Right lobe of liver (tissue), 6 donors: Measurements from ENCODE around the gene ROCK2. TPM values are rescaled to one million over a fixed set of nuclear protein-coding genes. Genes with fewer than 3 reads are reported as not detected.
A peak's percentile ranks its signal among the peaks of the same experiment; 100 is the strongest.

ENCODE experiments used
- ATAC-seq, 4 donors: fragments of 200-7000 bp; cut with Tn5 transposase; one replicate each; pipeline ENCODE4 v1.9.1; 2020; ENCODE audit warnings: mild to moderate bottlenecking in 4 of 4, moderate library complexity in 4 of 4
- DNase-seq, 3 donors: peaks; one replicate each; pipeline ENCODE4 v3.0.0-alpha.2; 2020
- H3K27ac ChIP-seq, 3 donors: fragments of 200-600 bp; one replicate each; pipeline ENCODE4 v1.8.0; 2022
- H3K27me3 ChIP-seq, 2 donors: fragments of 200-600 bp; one replicate each; pipeline ENCODE4 v1.8.0; 2022
- H3K36me3 ChIP-seq, 4 donors: fragments of 200-600 bp; sonication (generic) in 1 of 4; one replicate each; pipeline versions ENCODE4 v1.5.1 to v1.8.0; 2017 to 2022; ENCODE audit warnings: control low read depth in 1 of 4
- H3K4me1 ChIP-seq, 4 donors: fragments of 200-600 bp; sonication (generic) in 1 of 4; one replicate each; pipeline versions ENCODE4 v1.5.1 to v1.8.0; 2017 to 2022; ENCODE audit warnings: control low read depth in 1 of 4
- H3K4me3 ChIP-seq, 3 donors: fragments of 200-600 bp; one replicate each; pipeline ENCODE4 v1.8.0; 2022
- H3K9me3 ChIP-seq, 4 donors: fragments of 200-600 bp; sonication (generic) in 1 of 4; one replicate each; pipeline versions ENCODE4 v1.5.1 to v1.8.0; 2017 to 2022; ENCODE audit warnings: control low read depth in 1 of 4
- CTCF ChIP-seq, 4 donors: fragments of 200-600 bp in 3 of 4; fragments of 450-650 bp in 1 of 4; IDR thresholded peaks; one replicate each; pipeline versions ENCODE4 v1.5.1 to v1.8.0; 2016 to 2022; ENCODE audit warnings: antibody characterized with exemption in 4 of 4, mild to moderate bottlenecking in 2 of 4
- POLR2A ChIP-seq: fragments of 450-650 bp; IDR thresholded peaks from one replicate; pipeline ENCODE4 v1.6.1; 2017; ENCODE audit warnings: antibody characterized with exemption, mild to moderate bottlenecking
- WGBS: methylation state at CpG from one replicate; pipeline ENCODE4 v1.1.6; 2018; ENCODE audit warnings: low coverage, low lambda C conversion rate; ENCODE audit not compliant: insufficient coverage; ENCODE audit errors: missing lambda C conversion rate; 5-methylcytosine and 5-hydroxymethylcytosine counted together
- intact Hi-C, 2 donors: fragments of 100-400 bp; cut with DNase I; formaldehyde crosslinking; loops; one replicate each; pipeline versions ENCODE4 v1.11.2 to v1.14.1; 2022
- total RNA-seq, 6 experiments: library from RNA; depleted of rRNA in 2 of 6; stranded (reverse); fragments of >200 nt in 2 of 6; fragmentation: NEBNext Ultra II Directional in 3 of 6; extraction: Animal tissue kit (Norgen Biotek cat#: 25700) in 3 of 6; gene quantifications; one replicate each; pipeline versions ENCODE4 v1.1.0 to v1.2.4, GENCODE V29; 2016 to 2023
- donor health status: DM: no; HTN: yes; CAD: no.
- donor health status: DM: no; HTN: no; CAD: no.
- donor health status: DM: no; HTN: no; CAD: no.
- donor health status: DM: no; HTN: yes; CAD: no.
- donor health status: DM: no; HTN: yes; CAD: no.

Gene ROCK2
- total RNA-seq, 6 experiments from 2014 or later, result 11.6 to 23.9 (median 19.8) TPM

- Histone ChIP-seq H3K27me3 (no peaks in the 10 kb centered on the region), H3K36me3 (peaks cover 0 to 42% (median 9%) of the 10 kb centered on the region in 4 donors), H3K27ac (no peak overlapping the region), H3K4me3 (no peak overlapping the region), H3K4me1 (no peaks in the 10 kb centered on the region), H3K9me3 (no peaks in the 10 kb centered on the region)
- no peak for ATAC-seq
- TF ChIP-seq CTCF (IDR thresholded peaks at IDR 0.05) (no peak), POLR2A (no peak)
- intact Hi-C loops, result loop anchor here in 1 of 2 donors (10.0 kb wide), 1 partner anchor 78 kb away; a partner anchor contains a TSS
- no peak for DNase-seq
These were observed 131.8 kb downstream of the ROCK2 start for GRCh38 chr2:11212645-11213044.

GRCh38 chr2:11208083-11208482 is 136.4 kb downstream of the ROCK2 start:
- Histone ChIP-seq H3K9me3 (no peaks in the 10 kb centered on the region), H3K36me3 (peaks cover 0 to 19% (median 9%) of the 10 kb centered on the region in 4 donors), H3K4me3 (no peak overlapping the region), H3K27ac (no peak overlapping the region), H3K27me3 (no peaks in the 10 kb centered on the region), H3K4me1 (no peaks in the 10 kb centered on the region)
- DNase-seq (no peak), ATAC-seq (no peak)
- intact Hi-C loops, result no loop called here
- no peak for TF ChIP-seq POLR2A
- TF ChIP-seq CTCF (IDR thresholded peaks at IDR 0.05), result no peak

GRCh38 chr2:11203480-11203879 is 141.0 kb downstream of the ROCK2 start:
- Histone ChIP-seq H3K4me1 (no peaks in the 10 kb centered on the region), H3K27ac (no peak overlapping the region), H3K9me3 (no peaks in the 10 kb centered on the region), H3K36me3 (peaks cover 0 to 42% (median 17%) of the 10 kb centered on the region in 4 donors), H3K27me3 (no peaks in the 10 kb centered on the region), H3K4me3 (no peak overlapping the region)
- no peak for TF ChIP-seq POLR2A
- TF ChIP-seq CTCF (IDR thresholded peaks at IDR 0.05), result no peak
- WGBS, result 54% methylated on average over 3 of the region's 3 CpGs
- intact Hi-C loops, result no loop called here
- ATAC-seq (peak in 2 of 4 donors; percentile 36 to 60), DNase-seq (no peak)

- H3K9me3 ChIP-seq, result no peaks in the 10 kb centered on the region
- peaks cover 0 to 50% (median 11%) of the 10 kb centered on the region in 4 donors for H3K36me3 ChIP-seq
- TF ChIP-seq POLR2A (no peak), CTCF (IDR thresholded peaks at IDR 0.05) (no peak)
- no peak for DNase-seq
- intact Hi-C loops, result no loop called here
- H3K4me3 ChIP-seq, result no peak overlapping the region
- no peak for ATAC-seq
- no peak overlapping the region for H3K27ac ChIP-seq
- H3K4me1 ChIP-seq, result no peaks in the 10 kb centered on the region
- WGBS, result 82% methylated on average over 5 of the region's 5 CpGs
- H3K27me3 ChIP-seq, result no peaks in the 10 kb centered on the region
These were observed 142.5 kb downstream of the ROCK2 start for GRCh38 chr2:11201969-11202368.

- H3K4me1 ChIP-seq, result no peaks in the 10 kb centered on the region
- TF ChIP-seq CTCF (IDR thresholded peaks at IDR 0.05) (no peak), POLR2A (no peak)
- peaks cover 0 to 61% (median 11%) of the 10 kb centered on the region in 4 donors for H3K36me3 ChIP-seq
- no peak overlapping the region for H3K4me3 ChIP-seq
- H3K27ac ChIP-seq, result no peak overlapping the region
- no peaks in the 10 kb centered on the region for H3K27me3 ChIP-seq
- ATAC-seq (no peak), DNase-seq (no peak)
- intact Hi-C loops, result no loop called here
- WGBS, result 86% methylated on average over 2 of the region's 2 CpGs
- no peaks in the 10 kb centered on the region for H3K9me3 ChIP-seq
These were observed 143.8 kb downstream of the ROCK2 start for GRCh38 chr2:11200651-11201050.
